Spleen (tissue), 11 donors: ENCODE results near the gene CEP112. TPM values are rescaled to one million over a fixed set of nuclear protein-coding genes. Genes with fewer than 3 reads are reported as not detected.

ENCODE experiments used
- DNase-seq: peaks from one replicate; pipeline ENCODE4 v3.0.0-alpha.2; 2020
- H3K27ac ChIP-seq, 8 donors: fragments of 200-600 bp; sonication (generic) in 7 of 8; 1 replicate in 4 of 8; 2 replicates in 4 of 8; pipeline versions ENCODE4 v1.5.0 to v1.8.0; 2016 to 2021; ENCODE audit warnings: inconsistent platforms in 4 of 8, mild to moderate bottlenecking in 4 of 8, moderate library complexity in 1 of 8
- H3K27me3 ChIP-seq, 7 donors: fragments of 200-600 bp; sonication (generic) in 6 of 7; replicated peaks in 1 of 7; 1 replicate in 4 of 7; 2 replicates in 3 of 7; pipeline versions ENCODE4 v1.5.0 to v1.8.0; 2016 to 2021; ENCODE audit warnings: inconsistent platforms in 3 of 7, mild to moderate bottlenecking in 1 of 7
- H3K36me3 ChIP-seq, 6 donors: fragments of 200-600 bp; sonication (generic) in 5 of 6; 1 replicate in 4 of 6; 2 replicates in 2 of 6; pipeline versions ENCODE4 v1.5.0 to v1.8.0; 2016 to 2021; ENCODE audit warnings: inconsistent platforms in 2 of 6
- H3K4me1 ChIP-seq, 6 donors: fragments of 200-600 bp; sonication (generic) in 5 of 6; 1 replicate in 3 of 6; 2 replicates in 3 of 6; pipeline versions ENCODE4 v1.5.0 to v1.8.0; 2016 to 2021; ENCODE audit warnings: inconsistent platforms in 3 of 6
- H3K4me3 ChIP-seq, 8 donors: fragments of 200-600 bp; sonication (generic) in 7 of 8; 1 replicate in 4 of 8; 2 replicates in 4 of 8; pipeline versions ENCODE4 v1.5.0 to v1.8.0; 2016 to 2021; ENCODE audit warnings: inconsistent platforms in 4 of 8, mild to moderate bottlenecking in 4 of 8, moderate library complexity in 2 of 8
- H3K9me3 ChIP-seq, 8 donors: fragments of 200-600 bp; sonication (generic) in 7 of 8; 1 replicate in 4 of 8; 2 replicates in 4 of 8; pipeline versions ENCODE4 v1.5.0 to v1.8.0; 2016 to 2021; ENCODE audit warnings: inconsistent platforms in 4 of 8
- CTCF ChIP-seq, 11 experiments: fragments of 200-600 bp in 7 of 11; fragments of 450-650 bp in 4 of 11; sonication (generic) in 4 of 11; IDR thresholded peaks in 8 of 11; conservative IDR thresholded peaks in 3 of 11; 1 replicate in 7 of 11; 2 replicates in 4 of 11; pipeline versions ENCODE4 v1.4.0 to v1.8.0; 2016 to 2021; ENCODE audit warnings: antibody characterized with exemption in 11 of 11, inconsistent platforms in 4 of 11, mild to moderate bottlenecking in 1 of 11
- POLR2A ChIP-seq, 3 donors: fragments of 450-650 bp; IDR thresholded peaks; one replicate each; pipeline ENCODE4 v1.5.1; 2017; ENCODE audit warnings: antibody characterized with exemption in 3 of 3, mild to moderate bottlenecking in 1 of 3
- POLR2AphosphoS5 ChIP-seq, 3 donors: sonication (generic); formaldehyde crosslinking; IDR thresholded peaks; one replicate each; pipeline ENCODE4 v1.5.1; 2017; ENCODE audit warnings: antibody characterized with exemption in 3 of 3
- WGBS, 5 donors: extraction: QIAGEN DNeasy Blood & Tissue Kit in 3 of 5; methylation state at CpG; one replicate each; pipeline versions ENCODE4 v1.1.5 to v1.1.7; 2013 to 2018; 5-methylcytosine and 5-hydroxymethylcytosine counted together
- intact Hi-C: fragments of 100-400 bp; cut with DNase I; formaldehyde crosslinking; loops from one replicate; pipeline ENCODE4 v1.15.0; 2023; ENCODE audit warnings: low total_unique reads
- polyA plus RNA-seq, 3 donors: library from polyadenylated mRNA; stranded (reverse); fragments of 200-250 nt; gene quantifications; one replicate each; pipeline ENCODE4 v1.2.1, GENCODE V29; 2013
- total RNA-seq, 7 donors: library from RNA; depleted of rRNA in 3 of 7; stranded (reverse); fragments of >200 nt in 3 of 7; fragmentation: NEBNext Ultra II Directional in 4 of 7; extraction: Animal tissue kit (Norgen Biotek cat#: 25700) in 4 of 7; gene quantifications; one replicate each; pipeline versions ENCODE4 v1.1.0 to v1.2.1, GENCODE V29; 2016 to 2021
- donor health status: healthy with polysubstance abuse.
- donor health status: DM: no; HTN: no; CAD: no; lungs with moderate emphysema.
- donor health status: DM: no; HTN: no; CAD: no.
- donor health status: Bipolar disorder and iron deficiency.
- donor health status: healthy.
- donor health status: DM: no; HTN: no; CAD: no.
- donor health status: DM: yes; HTN: yes; CAD: no.

CEP112 gene
- total and polyA plus RNA-seq, 10 donors: 3.1 to 31.0 (median 16.8) TPM

- intact Hi-C loops: no loop called here
- DNase-seq: no peak
- Histone ChIP-seq H3K36me3 (no peaks in the 10 kb centered on the region), H3K27ac (no peak overlapping the region), H3K4me3 (no peak overlapping the region), H3K4me1 (no peaks in the 10 kb centered on the region), H3K27me3 (no peaks in the 10 kb centered on the region), H3K9me3 (peaks cover 0 to 4% (median 0%) of the 10 kb centered on the region in 8 donors)
- WGBS, 5 donors: 73 to 89% (median 88%) methylated on average over 4 of the region's 4 CpGs
- TF ChIP-seq POLR2A (IDR thresholded peaks at IDR 0.05): no peak
- TF ChIP-seq CTCF (IDR thresholded peaks at IDR 0.05 in 8 of 11, conservative IDR thresholded peaks at IDR 0.05 in 3 of 11): no peak
- TF ChIP-seq POLR2AphosphoS5 (IDR thresholded peaks at IDR 0.05): no peak
Observed at GRCh38 chr17:66040402-66040801, 151.5 kb downstream of the CEP112 start.

DNA sequence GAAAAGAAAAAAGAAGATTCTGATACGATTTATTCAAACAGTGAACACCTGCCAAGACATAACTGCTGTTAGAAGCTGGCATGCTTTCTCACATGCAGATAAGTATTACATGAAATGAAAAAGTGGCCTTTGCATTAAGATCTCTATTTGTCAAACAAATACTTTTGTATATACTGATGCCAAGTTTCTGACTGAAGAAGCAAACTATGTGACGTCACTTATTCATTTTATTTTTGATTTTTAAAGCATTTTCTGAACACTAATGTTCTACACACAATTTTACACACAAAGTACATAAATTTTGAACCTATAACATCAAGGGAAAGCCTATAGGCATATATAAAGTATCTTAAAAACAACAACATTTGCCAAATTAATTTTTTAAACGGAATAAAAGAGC is 153.8 kb downstream of the CEP112 start:
- Histone ChIP-seq H3K4me3 (no peak overlapping the region), H3K9me3 (peaks cover 0 to 4% (median 0%) of the 10 kb centered on the region in 8 donors), H3K4me1 (no peaks in the 10 kb centered on the region), H3K36me3 (no peaks in the 10 kb centered on the region), H3K27me3 (no peaks in the 10 kb centered on the region), H3K27ac (no peak overlapping the region)
- TF ChIP-seq POLR2AphosphoS5 (IDR thresholded peaks at IDR 0.05) (no peak), POLR2A (IDR thresholded peaks at IDR 0.05) (no peak), CTCF (IDR thresholded peaks at IDR 0.05 in 8 of 11, conservative IDR thresholded peaks at IDR 0.05 in 3 of 11) (no peak)
- intact Hi-C loops: no loop called here
- no peak for DNase-seq
- WGBS, 5 donors: 43 to 58% (median 52%) methylated on average over 3 of the region's 3 CpGs

DNA sequence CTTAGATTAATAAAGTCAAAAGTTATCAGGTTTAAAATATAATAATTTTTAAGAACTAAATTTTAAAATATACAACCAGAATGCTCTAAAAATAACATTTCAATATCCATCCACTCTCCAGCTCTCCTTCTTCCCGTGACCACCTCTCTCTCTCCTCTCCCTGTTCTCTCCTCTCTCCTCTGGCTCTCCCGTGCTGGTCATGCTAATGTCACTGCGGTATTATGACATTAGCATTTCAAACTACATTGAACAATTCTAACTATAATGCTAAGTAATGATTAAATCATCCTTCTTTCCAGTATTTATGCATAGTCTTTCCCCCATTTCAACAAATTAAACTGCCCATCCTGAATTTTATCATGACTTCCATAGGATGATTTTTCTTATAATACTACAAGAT is 154.7 kb downstream of the CEP112 start:
- DNase-seq: no peak
- H3K9me3 ChIP-seq: peaks cover 0 to 4% (median 0%) of the 10 kb centered on the region in 8 donors
- TF ChIP-seq POLR2AphosphoS5 (IDR thresholded peaks at IDR 0.05): no peak
- no peak for TF ChIP-seq POLR2A (IDR thresholded peaks at IDR 0.05)
- TF ChIP-seq CTCF (IDR thresholded peaks at IDR 0.05 in 8 of 11, conservative IDR thresholded peaks at IDR 0.05 in 3 of 11): no peak
- no peak overlapping the region for H3K4me3 ChIP-seq
- no peaks in the 10 kb centered on the region for H3K36me3 ChIP-seq
- intact Hi-C loops: no loop called here
- H3K4me1 ChIP-seq: no peaks in the 10 kb centered on the region
- no peaks in the 10 kb centered on the region for H3K27me3 ChIP-seq
- no peak overlapping the region for H3K27ac ChIP-seq
- 88 to 94% (median 93%) methylated on average over 3 of the region's 3 CpGs for WGBS, 5 donors

GRCh38 chr17:66032082-66032712 is 159.7 kb downstream of the CEP112 start:
- H3K4me1 ChIP-seq: no peaks in the 10 kb centered on the region
- no peak overlapping the region for H3K27ac ChIP-seq
- no peak for TF ChIP-seq CTCF (IDR thresholded peaks at IDR 0.05 in 8 of 11, conservative IDR thresholded peaks at IDR 0.05 in 3 of 11)
- TF ChIP-seq POLR2A (IDR thresholded peaks at IDR 0.05): no peak
- no peak for TF ChIP-seq POLR2AphosphoS5 (IDR thresholded peaks at IDR 0.05)
- WGBS, 5 donors: 68 to 79% (median 70%) methylated on average over 2 of the region's 2 CpGs
- DNase-seq: no peak
- H3K27me3 ChIP-seq: no peaks in the 10 kb centered on the region
- peaks cover 0 to 4% (median 0%) of the 10 kb centered on the region in 8 donors for H3K9me3 ChIP-seq
- H3K36me3 ChIP-seq: peaks cover 0 to under 1% (median 0%) of the 10 kb centered on the region in 6 donors
- intact Hi-C loops: no loop called here
- no peak overlapping the region for H3K4me3 ChIP-seq
